Measurements from ENCODE around the gene B4GALT7. TPM values are rescaled to one million over a fixed set of nuclear protein-coding genes. Genes with fewer than 3 reads are reported as not detected.

The B4GALT7 gene
- total and polyA plus RNA-seq, 4 donors = 8.1 to 19.7 (median 15.6) TPM

- peaks cover 0 to 11% (median 3%) of the 10 kb centered on the region in 4 donors for H3K4me1 ChIP-seq (ENCODE audit: control insufficient read depth in 4 of 4, insufficient read depth in 4 of 4, low read length in 3 of 4)
- WGBS = 89% methylated on average over 22 of the region's 22 CpGs
- peaks cover 0 to 14% (median 0%) of the 10 kb centered on the region in 4 donors for H3K36me3 ChIP-seq (ENCODE audit: control insufficient read depth in 4 of 4, insufficient read depth in 3 of 4, low read depth in 1 of 4, low read length in 3 of 4)
- H3K9me3 ChIP-seq (ENCODE audit: control insufficient read depth in 4 of 4, low read length in 3 of 4) = no peaks in the 10 kb centered on the region
- no peak overlapping the region for H3K27ac ChIP-seq (ENCODE audit: low read depth in 1 of 2, low read length in 2 of 2)
- TF ChIP-seq SP1 (IDR thresholded peaks at IDR 0.05) (no peak), ZBTB33 (IDR thresholded peaks at IDR 0.05) (no peak), RXRA (IDR thresholded peaks at IDR 0.05) (no peak), FOXA2 (IDR thresholded peaks at IDR 0.05) (no peak), MAX (IDR thresholded peaks at IDR 0.05) (no peak), GABPA (IDR thresholded peaks at IDR 0.05 in 1 of 2, conservative IDR thresholded peaks at IDR 0.05 in 1 of 2) (no peak), REST (IDR thresholded peaks at IDR 0.05) (no peak), RAD21 (IDR thresholded peaks at IDR 0.05) (no peak), JUND (IDR thresholded peaks at IDR 0.05) (no peak)
- H3K9ac ChIP-seq (ENCODE audit: low read depth in 1 of 2, low read length in 2 of 2) = no peak overlapping the region
- no peak overlapping the region for H3K4me3 ChIP-seq (ENCODE audit: low read depth in 1 of 3, low read length in 3 of 3)
- no peak for DNase-seq (ENCODE audit: low spot score)
- no peaks in the 10 kb centered on the region for H3K27me3 ChIP-seq (ENCODE audit: control insufficient read depth in 4 of 4, insufficient read depth in 4 of 4, low read length in 3 of 4)
Measured at GRCh38 chr5:177606071-177607051, 6.4 kb downstream of the B4GALT7 start.

GRCh38 chr5:177607115-177607451 is 7.2 kb downstream of the B4GALT7 start:
- Histone ChIP-seq H3K4me1 (ENCODE audit: control insufficient read depth in 4 of 4, insufficient read depth in 4 of 4, low read length in 3 of 4) (peaks cover 0 to 8% (median 0%) of the 10 kb centered on the region in 4 donors), H3K36me3 (ENCODE audit: control insufficient read depth in 4 of 4, insufficient read depth in 3 of 4, low read depth in 1 of 4, low read length in 3 of 4) (peaks cover 0 to 14% (median 0%) of the 10 kb centered on the region in 4 donors), H3K9ac (ENCODE audit: low read depth in 1 of 2, low read length in 2 of 2) (no peak overlapping the region), H3K27ac (ENCODE audit: low read depth in 1 of 2, low read length in 2 of 2) (no peak overlapping the region), H3K9me3 (ENCODE audit: control insufficient read depth in 4 of 4, low read length in 3 of 4) (no peaks in the 10 kb centered on the region), H3K27me3 (ENCODE audit: control insufficient read depth in 4 of 4, insufficient read depth in 4 of 4, low read length in 3 of 4) (no peaks in the 10 kb centered on the region), H3K4me3 (ENCODE audit: low read depth in 1 of 3, low read length in 3 of 3) (no peak overlapping the region)
- no peak for DNase-seq (ENCODE audit: low spot score)
- 62% methylated on average over 11 of the region's 11 CpGs for WGBS
- TF ChIP-seq NR2F2 (IDR thresholded peaks at IDR 0.05) (no peak), EGR1 (IDR thresholded peaks at IDR 0.05; ENCODE audit: low read depth in 2 of 2) (no peak), CTCF (IDR thresholded peaks at IDR 0.05; ENCODE audit: low read depth, low read length, missing input control) (no peak), HNF4A (conservative IDR thresholded peaks at IDR 0.05) (no peak), REST (IDR thresholded peaks at IDR 0.05) (no peak), RXRA (IDR thresholded peaks at IDR 0.05) (no peak), JUND (IDR thresholded peaks at IDR 0.05) (no peak), YY1 (IDR thresholded peaks at IDR 0.05) (no peak), SP1 (IDR thresholded peaks at IDR 0.05) (no peak), ATF3 (IDR thresholded peaks at IDR 0.05) (no peak), HNF4G (IDR thresholded peaks at IDR 0.05) (no peak), FOXA2 (IDR thresholded peaks at IDR 0.05) (no peak), MAX (IDR thresholded peaks at IDR 0.05) (no peak), TAF1 (conservative IDR thresholded peaks at IDR 0.05) (no peak), GABPA (IDR thresholded peaks at IDR 0.05 in 1 of 2, conservative IDR thresholded peaks at IDR 0.05 in 1 of 2) (no peak), RAD21 (IDR thresholded peaks at IDR 0.05) (no peak), FOXA1 (IDR thresholded peaks at IDR 0.05) (no peak)

All from liver (tissue), 9 donors.